H1 (cell line): ENCODE results near the gene POLR1C. TPM values are rescaled to one million over a fixed set of nuclear protein-coding genes. Genes with fewer than 3 reads are reported as not detected.

Source experiments
- CTCF ChIA-PET: fragments of 300-600 bp; sonication (Branson Sonifier 250); formaldehyde crosslinking; loops from one replicate; lab custom pipeline; 2021; ENCODE audit not compliant: partially characterized antibody; lab: Charles Lee
- POLR2A ChIA-PET: fragments of 300-600 bp; sonication (Branson Sonifier 250); formaldehyde crosslinking; loops from one replicate; lab custom pipeline; 2021; ENCODE audit warnings: inconsistent platforms; ENCODE audit not compliant: partially characterized antibody; lab: Charles Lee
- DNase-seq, 2 experiments: peaks; one replicate each; pipeline versions ENCODE4 v3.0.0 to v3.0.0-alpha.2; 2010 to 2022; ENCODE audit warnings: low spot score in 2 of 2, low read depth in 1 of 2, mixed read lengths in 1 of 2
- FAIRE-seq: peaks from 2 replicates; lab custom pipeline; 2011; peaks lifted over from hg19 to GRCh38; lab: Jason Lieb, UNC
- H2AFZ ChIP-seq: 2 replicates; pipeline ENCODE4 v1.8.1; 2012; ENCODE audit warnings: low read length, inconsistent platforms
- H2AK5ac ChIP-seq: 2 replicates; pipeline ENCODE4 v1.6.1; 2013; ENCODE audit warnings: low read depth, low read length
- H2BK120ac ChIP-seq: replicated peaks from 2 replicates; pipeline ENCODE3; 2013; ENCODE audit warnings: low read depth, low read length, inconsistent platforms
- H2BK12ac ChIP-seq: 2 replicates; pipeline ENCODE4 v1.6.1; 2013; ENCODE audit warnings: low read depth, low read length
- H2BK15ac ChIP-seq: 2 replicates; pipeline ENCODE4 v1.6.1; 2013; ENCODE audit warnings: low read length
- H2BK20ac ChIP-seq: 2 replicates; pipeline ENCODE4 v1.6.1; 2013; ENCODE audit warnings: low read length
- H2BK5ac ChIP-seq: 2 replicates; pipeline ENCODE4 v1.6.1; 2013; ENCODE audit warnings: low read depth, low read length
- H3K14ac ChIP-seq: 2 replicates; pipeline ENCODE4 v1.6.1; 2013; ENCODE audit warnings: inconsistent platforms; ENCODE audit not compliant: insufficient read length
- H3K18ac ChIP-seq: 2 replicates; pipeline ENCODE4 v1.6.1; 2013; ENCODE audit warnings: low read length; ENCODE audit errors: extremely low read depth
- H3K23ac ChIP-seq: 2 replicates; pipeline ENCODE4 v1.6.1; 2013; ENCODE audit warnings: inconsistent platforms; ENCODE audit not compliant: insufficient read length
- H3K23me2 ChIP-seq: 2 replicates; pipeline ENCODE4 v1.6.1; 2013; ENCODE audit warnings: low read depth, low read length
- H3K27ac ChIP-seq: 2 replicates; pipeline ENCODE4 v1.6.1; 2011; ENCODE audit warnings: low read depth, low read length, inconsistent platforms
- H3K27me3 ChIP-seq, 4 experiments: replicated peaks in 1 of 4; 1 replicate in 1 of 4; 2 replicates in 3 of 4; pipeline versions ENCODE4 v1.6.1 to v1.8.1; 2011 to 2013; ENCODE audit warnings: low read length in 3 of 4, mild to moderate bottlenecking in 3 of 4, inconsistent platforms in 2 of 4, mixed read lengths in 2 of 4, moderate library complexity in 1 of 4; ENCODE audit not compliant: control insufficient read depth in 3 of 4, insufficient read depth in 3 of 4; ENCODE audit errors: extremely low read depth in 1 of 4
- H3K36me3 ChIP-seq, 4 experiments: 2 replicates each; pipeline versions ENCODE4 v1.6.1 to v1.8.1; 2011 to 2013; ENCODE audit warnings: mild to moderate bottlenecking in 4 of 4, low read length in 3 of 4, moderate library complexity in 2 of 4, control low read depth in 1 of 4, inconsistent platforms in 1 of 4; ENCODE audit not compliant: insufficient read depth in 4 of 4, control insufficient read depth in 2 of 4
- H3K4ac ChIP-seq: replicated peaks from 2 replicates; pipeline ENCODE3; 2013; ENCODE audit warnings: low read length, low read depth, mixed read lengths, inconsistent platforms; ENCODE audit not compliant: insufficient read length
- H3K4me1 ChIP-seq, 4 experiments: replicated peaks in 1 of 4; 1 replicate in 1 of 4; 2 replicates in 3 of 4; pipeline versions ENCODE4 v1.6.1 to v1.8.1; 2011 to 2013; ENCODE audit warnings: low read length in 3 of 4, inconsistent platforms in 2 of 4, mixed read lengths in 1 of 4; ENCODE audit not compliant: insufficient read depth in 4 of 4, control insufficient read depth in 3 of 4
- H3K4me2 ChIP-seq, 2 experiments: 2 replicates each; pipeline versions ENCODE4 v1.6.1 to v1.8.1; 2011 to 2013; ENCODE audit warnings: low read depth in 2 of 2, low read length in 2 of 2, control low read depth in 1 of 2, inconsistent platforms in 1 of 2, mild to moderate bottlenecking in 1 of 2; ENCODE audit not compliant: insufficient read depth in 1 of 2
- H3K4me3 ChIP-seq, 4 experiments: fragments of 200-600, 300-600 bp in 1 of 4; sonication (generic), shearing (Covaris generic), sonication (Bioruptor Twin) in 1 of 4; 2 replicates each; pipeline versions ENCODE4 v1.5.1 to v1.8.1; 2011 to 2016; ENCODE audit warnings: low read length in 4 of 4, low read depth in 3 of 4, control low read depth in 2 of 4, inconsistent platforms in 2 of 4, mild to moderate bottlenecking in 2 of 4, mixed read lengths in 1 of 4, moderate library complexity in 1 of 4; ENCODE audit not compliant: insufficient read depth in 2 of 4; ENCODE audit errors: extremely low read depth in 1 of 4
- H3K56ac ChIP-seq: replicated peaks from 2 replicates; pipeline ENCODE3; 2013; ENCODE audit warnings: low read depth, mild to moderate bottlenecking, mixed read lengths, low read length, inconsistent platforms; ENCODE audit not compliant: insufficient read length
- H3K79me1 ChIP-seq: 2 replicates; pipeline ENCODE4 v1.6.1; 2013; ENCODE audit warnings: low read depth, low read length, control low read depth
- H3K79me2 ChIP-seq, 2 experiments: 2 replicates each; pipeline versions ENCODE4 v1.6.1 to v1.8.1; 2012 to 2013; ENCODE audit warnings: low read length in 2 of 2, mild to moderate bottlenecking in 2 of 2, inconsistent platforms in 1 of 2; ENCODE audit not compliant: insufficient read depth in 2 of 2, control insufficient read depth in 1 of 2
- H3K9ac ChIP-seq, 4 experiments: replicated peaks in 1 of 4; 1 replicate in 1 of 4; 2 replicates in 3 of 4; pipeline versions ENCODE4 v1.6.1 to v1.8.1; 2011 to 2013; ENCODE audit warnings: low read depth in 3 of 4, low read length in 3 of 4, control low read depth in 2 of 4, mild to moderate bottlenecking in 2 of 4, moderate library complexity in 2 of 4, inconsistent platforms in 1 of 4; ENCODE audit errors: extremely low read depth in 1 of 4
- H3K9me3 ChIP-seq, 2 experiments: 2 replicates each; pipeline versions ENCODE4 v1.6.1 to v1.8.1; 2012 to 2013; ENCODE audit warnings: mild to moderate bottlenecking in 2 of 2, moderate library complexity in 2 of 2, control low read depth in 1 of 2, inconsistent platforms in 1 of 2, low read depth in 1 of 2, low read length in 1 of 2, mixed read lengths in 1 of 2; ENCODE audit not compliant: insufficient read depth in 2 of 2
- H4K20me1 ChIP-seq, 2 experiments: replicated peaks in 1 of 2; 2 replicates each; pipeline versions ENCODE3 to v1.8.1; 2011 to 2013; ENCODE audit warnings: inconsistent platforms in 2 of 2, low read length in 2 of 2, mild to moderate bottlenecking in 1 of 2; ENCODE audit not compliant: insufficient read depth in 2 of 2, control insufficient read depth in 1 of 2
- H4K5ac ChIP-seq: 2 replicates; pipeline ENCODE4 v1.6.1; 2013; ENCODE audit warnings: low read length, low read depth, mixed read lengths, inconsistent platforms; ENCODE audit not compliant: insufficient read length
- H4K8ac ChIP-seq: 2 replicates; pipeline ENCODE4 v1.8.0; 2013; ENCODE audit warnings: mild to moderate bottlenecking, moderate library complexity, low read length, inconsistent platforms; ENCODE audit not compliant: insufficient read depth; ENCODE audit errors: extremely low read depth
- H4K91ac ChIP-seq: replicated peaks from 2 replicates; pipeline ENCODE3; 2013; ENCODE audit warnings: low read length, mixed read lengths, inconsistent platforms; ENCODE audit not compliant: insufficient read length
- CTBP2 ChIP-seq: IDR thresholded peaks from 2 replicates; pipeline ENCODE4 v1.7.0; 2011; ENCODE audit warnings: borderline replicate concordance, mild to moderate bottlenecking, moderate library complexity, mixed read lengths, low read length; ENCODE audit not compliant: insufficient read depth, insufficient read length
- E2F6 ChIP-seq: IDR thresholded peaks from 2 replicates; pipeline ENCODE4 v1.6.1; 2012; ENCODE audit warnings: inconsistent platforms
- GABPA ChIP-seq: IDR thresholded peaks from 2 replicates; pipeline ENCODE4 v1.6.1; 2011; ENCODE audit warnings: mild to moderate bottlenecking, low read length, moderate library complexity, borderline replicate concordance; ENCODE audit not compliant: insufficient read depth
- GTF2F1 ChIP-seq: IDR thresholded peaks from 2 replicates; pipeline ENCODE4 v1.6.1; 2012; ENCODE audit warnings: low read depth, low read length, improper control_type of control experiment, borderline replicate concordance
- RAD21 ChIP-seq, 2 experiments: IDR thresholded peaks in 1 of 2; conservative IDR thresholded peaks in 1 of 2; 2 replicates each; pipeline ENCODE4 v1.6.1; 2011; ENCODE audit warnings: low read depth in 2 of 2, low read length in 2 of 2, improper control_type of control experiment in 1 of 2, inconsistent platforms in 1 of 2, mild to moderate bottlenecking in 1 of 2, moderate library complexity in 1 of 2
- RNF2 ChIP-seq: fragments of 200-900, 300-1000 bp; sonication (generic); IDR thresholded peaks from 2 replicates; pipeline ENCODE4 v1.7.1; 2016; ENCODE audit warnings: borderline replicate concordance, low read depth, mild to moderate bottlenecking, antibody characterized with exemption, low read length; ENCODE audit not compliant: poor library complexity, severe bottlenecking; ENCODE audit errors: missing control alignments
- TBP ChIP-seq: IDR thresholded peaks from 2 replicates; pipeline ENCODE4 v1.6.1; 2011; ENCODE audit warnings: low read depth, low read length, improper control_type of control experiment
- WGBS, 2 experiments: shearing (Covaris generic) in 1 of 2; methylation state at CpG; one replicate each; pipeline versions ENCODE4 v1.1.6 to v1.1.7; 2013 to 2015; ENCODE audit warnings: low lambda C conversion rate in 2 of 2, mixed read lengths in 2 of 2, inconsistent platforms in 1 of 2, low coverage in 1 of 2, missing lambda C conversion rate in 1 of 2; ENCODE audit not compliant: insufficient replicate concordance in 2 of 2, insufficient coverage in 1 of 2, insufficient read length in 1 of 2; ENCODE audit errors: extremely low coverage in 1 of 2, missing lambda C conversion rate in 1 of 2; 5-methylcytosine and 5-hydroxymethylcytosine counted together
- polyA plus RNA-seq, 7 experiments: library from polyadenylated mRNA; depleted of rRNA in 3 of 7; stranded (reverse) in 5 of 7; unstranded in 2 of 7; fragments of >200 nt in 5 of 7; fragments of 200-250 nt in 2 of 7; gene quantifications; 1 replicate in 5 of 7; 2 replicates in 1 of 7; 4 replicates in 1 of 7; pipeline versions ENCODE4 v1.2.1 to v1.2.3, GENCODE V29; 2011 to 2013; ENCODE audit warnings: missing spikeins in 2 of 7, mixed read lengths in 2 of 7
- total RNA-seq: library from RNA; stranded (reverse); fragmentation: NEBNext Ultra II Directional; extraction: Animal tissue kit (Norgen Biotek cat#: 25700); gene quantifications from 2 replicates; pipeline ENCODE4 v1.2.1, GENCODE V29; 2021

POLR1C gene
- total and polyA plus RNA-seq, 2 of the 8 experiments (the other 6 are each of a cell fraction or from before 2014, with no cell fraction given) = 42.9 to 49.6 TPM

- TF ChIP-seq RAD21 (IDR thresholded peaks at IDR 0.05 in 1 of 2, conservative IDR thresholded peaks at IDR 0.05 in 1 of 2; ENCODE audit: low read depth in 2 of 2, low read length in 2 of 2) (no peak), RNF2 (no peak), GABPA (no peak), TBP (no peak), E2F6 (no peak), GTF2F1 (no peak), CTBP2 (no peak)
- H3K4me1 ChIP-seq = peaks cover 7 to 19% (median 15%) of the 10 kb centered on the region in 4 experiments
- H3K36me3 ChIP-seq = no peaks in the 10 kb centered on the region
- no peak overlapping the region for H2BK5ac ChIP-seq
- FAIRE-seq (no peak), DNase-seq (no peak)
- 80% methylated on average over 10 of the region's 10 CpGs; no CpG with 5 or more reads in 1 of the 2 experiments for WGBS, 2 experiments
- no peak overlapping the region for H3K9ac ChIP-seq
- POLR2A ChIA-PET = interaction anchor here (1.0 to 5.6 kb wide), 7 partner anchors 10 to 36 kb away, joined by 3 to 27 read pairs (median 5); partner anchors contain the start of genes LRRC73 and TJAP1
- no peak overlapping the region for H3K14ac ChIP-seq
- CTCF ChIA-PET = interaction anchor here (0.8 to 32.9 kb wide), 6 partner anchors 9 to 235 kb away, joined by 3 to 536 read pairs (median 250); partner anchors contain the start of genes ABCC10, DLK2, LRRC73 and TJAP1
- H3K4me3 ChIP-seq = no peak overlapping the region
- peaks cover 31% of the 10 kb centered on the region for H3K79me1 ChIP-seq
- peaks cover 20 to 40% of the 10 kb centered on the region in 2 experiments for H4K20me1 ChIP-seq
- H2AFZ ChIP-seq = no peak overlapping the region
- H3K27ac ChIP-seq = no peak overlapping the region; the same call in 1 of the 2 replicates
- no peaks in the 10 kb centered on the region for H3K9me3 ChIP-seq
- no peak overlapping the region for H4K91ac ChIP-seq
- H2AK5ac ChIP-seq = no peak overlapping the region
- H3K23ac ChIP-seq = no peak overlapping the region
- H3K27me3 ChIP-seq = no peaks in the 10 kb centered on the region
- H3K18ac ChIP-seq = no peak overlapping the region
- no peak overlapping the region for H2BK120ac ChIP-seq
- no peak overlapping the region for H4K5ac ChIP-seq
- no peak overlapping the region for H2BK20ac ChIP-seq
- no peak overlapping the region for H3K56ac ChIP-seq
- no peak overlapping the region for H3K4me2 ChIP-seq
- H2BK15ac ChIP-seq = no peak overlapping the region
- H4K8ac ChIP-seq = peak overlapping the region; percentile 60
- H3K79me2 ChIP-seq = peaks cover 4 to 60% of the 10 kb centered on the region in 2 experiments; a peak in 3 of 4 replicates
- no peak overlapping the region for H3K4ac ChIP-seq
- no peak overlapping the region for H2BK12ac ChIP-seq
- H3K23me2 ChIP-seq = no peaks in the 10 kb centered on the region
These were observed 24.9 kb upstream of the POLR1C start for GRCh38 chr6:43491750-43492661.
